SHP77 treated with DMSO at 0.1 percent for 48 hours (cell line): ENCODE results near the gene MXRA8.
"Not testable (repeated sequence)": the region's sequence is repeated elsewhere in the genome, so short reads cannot be mapped to it uniquely, and the experiment has no call there.

ENCODE experiments used
- DNase-seq: peaks from one replicate; lab custom pipeline; 2025; lab: John Stamatoyannopoulos, UW

The MXRA8 gene

GRCh38 chr1:1320666-1321448 lies 37.5 kb downstream of the MXRA8 start:
- no peak for DNase-seq

GRCh38 chr1:1319646-1319941 lies 38.8 kb downstream of the MXRA8 start:
- no peak for DNase-seq

- DNase-seq, result no peak
Measured at GRCh38 chr1:1318777-1319645, 39.3 kb downstream of the MXRA8 start.

GRCh38 chr1:1318131-1318652 lies 40.2 kb downstream of the MXRA8 start:
- DNase-seq, result peak; percentile 44

- no peak for DNase-seq
Measured at GRCh38 chr1:1317420-1317819, 40.9 kb downstream of the MXRA8 start.

- not testable (repeated sequence) for DNase-seq
Measured at GRCh38 chr1:1316199-1316598, 42.2 kb downstream of the MXRA8 start.

- DNase-seq, result no peak
Measured at GRCh38 chr1:1315435-1315954, 42.9 kb downstream of the MXRA8 start.

- DNase-seq, result no peak
Measured at GRCh38 chr1:1314678-1315335, 43.5 kb downstream of the MXRA8 start.

- DNase-seq, result no peak
Measured at GRCh38 chr1:1314237-1314586, 44.1 kb downstream of the MXRA8 start.

- no peak for DNase-seq
Measured at GRCh38 chr1:1313500-1314236, 44.7 kb downstream of the MXRA8 start.

- DNase-seq, result no peak
Measured at GRCh38 chr1:1312450-1313314, 45.7 kb downstream of the MXRA8 start.

GRCh38 chr1:1311107-1312104 lies 46.9 kb downstream of the MXRA8 start:
- no peak for DNase-seq

GRCh38 chr1:1310476-1311053 lies 47.8 kb downstream of the MXRA8 start:
- no peak for DNase-seq

GRCh38 chr1:1310109-1310385 lies 48.3 kb downstream of the MXRA8 start:
- no peak for DNase-seq

- DNase-seq, result no peak
Measured at GRCh38 chr1:1309251-1310108, 48.9 kb downstream of the MXRA8 start.

GRCh38 chr1:1308756-1309250 lies 49.6 kb downstream of the MXRA8 start:
- no peak for DNase-seq

- peak; percentile 69 for DNase-seq
Measured at GRCh38 chr1:1307923-1308755, 50.2 kb downstream of the MXRA8 start, which contains the start of the genes ACAP3 and PUSL1. ACAP3 (minus strand) TSS chr1:1307930; CDS start chr1:1307815, 115 bp downstream. PUSL1 (plus strand) TSS chr1:1308597; CDS start chr1:1308644, 47 bp downstream.
